Measurements from ENCODE around the gene OGDH. TPM values are rescaled to one million over a fixed set of nuclear protein-coding genes. Genes with fewer than 3 reads are reported as not detected.

The OGDH gene
- total and polyA plus RNA-seq, 2 of the 13 experiments (the other 11 are each of a cell fraction or from before 2014, with no cell fraction given), result 17.4 to 25.4 TPM

GRCh38 chr7:44606341-44607140 lies at the start of gene OGDH (continued):
- TF ChIP-seq ZNF775 (CRISPR knock-in tag; IDR thresholded peaks at IDR 0.05; ENCODE audit: borderline replicate concordance) (no peak), THAP9 (CRISPR knock-in tag; IDR thresholded peaks at IDR 0.05; ENCODE audit: borderline replicate concordance) (peak; percentile 71; the same call in 1 of the 2 replicates), ZNF335 (CRISPR knock-in tag; IDR thresholded peaks at IDR 0.05) (peak; percentile 75; the same call in 1 of the 2 replicates), STAG1 (CRISPR knock-in tag; IDR thresholded peaks at IDR 0.05) (no peak), ZNF430 (CRISPR knock-in tag; IDR thresholded peaks at IDR 0.05) (no peak; the same call in none of the 2 replicates), CENPX (CRISPR knock-in tag; IDR thresholded peaks at IDR 0.05) (no peak), NFE2L2 (IDR thresholded peaks at IDR 0.05; ENCODE audit: low read length) (no peak), ZBTB49 (CRISPR knock-in tag; IDR thresholded peaks at IDR 0.05; ENCODE audit: borderline replicate concordance) (no peak), JUN (CRISPR knock-in tag; IDR thresholded peaks at IDR 0.05) (no peak), ZNF296 (CRISPR knock-in tag; conservative IDR thresholded peaks at IDR 0.05) (no peak), KDM4B (CRISPR knock-in tag; IDR thresholded peaks at IDR 0.05) (no peak; the same call in 1 of the 2 replicates), ZBTB39 (CRISPR knock-in tag; IDR thresholded peaks at IDR 0.05) (no peak), ZNF367 (CRISPR knock-in tag; IDR thresholded peaks at IDR 0.05; ENCODE audit: borderline replicate concordance) (no peak), HNF1B (CRISPR knock-in tag; IDR thresholded peaks at IDR 0.05) (peak; percentile 78), ZUFSP (CRISPR knock-in tag; IDR thresholded peaks at IDR 0.05; ENCODE audit: borderline replicate concordance) (no peak), NFYC (CRISPR knock-in tag; IDR thresholded peaks at IDR 0.05) (peak; percentile 91), ZNF496 (CRISPR knock-in tag; IDR thresholded peaks at IDR 0.05; ENCODE audit: insufficient replicate concordance) (no peak), ZNF552 (CRISPR knock-in tag; IDR thresholded peaks at IDR 0.05; ENCODE audit: borderline replicate concordance) (no peak)
